Progenitor cell of endocrine pancreas (in vitro differentiated cells): ENCODE results near the gene CYB561. TPM values are rescaled to one million over a fixed set of nuclear protein-coding genes. Genes with fewer than 3 reads are reported as not detected.

Source experiments
- DNase-seq: peaks from one replicate; pipeline ENCODE4 v3.0.0; 2021; ENCODE audit warnings: low spot score; ENCODE audit not compliant: unreplicated experiment
- H3K27ac Mint-ChIP-seq: 2 replicates; pipeline ENCODE4 v1.8.0; 2021; ENCODE audit warnings: mild to moderate bottlenecking, moderate library complexity, mixed read lengths
- H3K27me3 Mint-ChIP-seq: 2 replicates; pipeline ENCODE4 v1.8.0; 2021; ENCODE audit warnings: mixed read lengths
- H3K36me3 Mint-ChIP-seq: 2 replicates; pipeline ENCODE4 v1.8.0; 2022; ENCODE audit warnings: mixed read lengths; ENCODE audit not compliant: insufficient read depth
- H3K4me1 Mint-ChIP-seq: 2 replicates; pipeline ENCODE4 v1.8.0; 2021; ENCODE audit warnings: low read depth, mixed read lengths
- H3K4me3 Mint-ChIP-seq: 2 replicates; pipeline ENCODE4 v1.8.0; 2021; ENCODE audit warnings: low read depth, mild to moderate bottlenecking, moderate library complexity, mixed read lengths
- H3K9me3 Mint-ChIP-seq: 2 replicates; pipeline ENCODE4 v1.8.0; 2021; ENCODE audit warnings: low read depth, mixed read lengths
- CTCF ChIP-seq: fragments of 200-600 bp; sonication (generic); IDR thresholded peaks from one replicate; pipeline ENCODE4 v1.5.0; 2021; ENCODE audit warnings: antibody characterized with exemption, mild to moderate bottlenecking; ENCODE audit not compliant: unreplicated experiment
- total RNA-seq: library from RNA; stranded (reverse); gene quantifications from 2 replicates; pipeline ENCODE4 v1.2.1, GENCODE V29; 2021

CYB561 gene
- total RNA-seq, 1 donor from 2014 or later: 34.5 TPM

- peaks cover 18% of the 10 kb centered on the region for H3K27me3 Mint-ChIP-seq
- peaks cover 6% of the 10 kb centered on the region for H3K4me1 Mint-ChIP-seq
- TF ChIP-seq CTCF: no peak
- H3K4me3 Mint-ChIP-seq: peak overlapping the region; percentile 46
- no peaks in the 10 kb centered on the region for H3K36me3 Mint-ChIP-seq
- H3K27ac Mint-ChIP-seq: peak overlapping the region; percentile 62
- H3K9me3 Mint-ChIP-seq: no peaks in the 10 kb centered on the region
- DNase-seq: no peak
These were observed 1.4 kb upstream of the CYB561 start for GRCh38 chr17:63447471-63448009.

- no peaks in the 10 kb centered on the region for H3K36me3 Mint-ChIP-seq
- peak overlapping the region; percentile 62 for H3K27ac Mint-ChIP-seq
- no peak for TF ChIP-seq CTCF
- peaks cover 6% of the 10 kb centered on the region for H3K4me1 Mint-ChIP-seq
- DNase-seq: no peak
- peaks cover 15% of the 10 kb centered on the region for H3K27me3 Mint-ChIP-seq
- no peaks in the 10 kb centered on the region for H3K9me3 Mint-ChIP-seq
- peak overlapping the region; percentile 46 for H3K4me3 Mint-ChIP-seq
These were observed 806 bp upstream of the CYB561 start for GRCh38 chr17:63446753-63447470.

GRCh38 chr17:63445571-63445953 lies 544 bp downstream of the CYB561 start:
- H3K27ac Mint-ChIP-seq: peak overlapping the region; percentile 83
- H3K4me3 Mint-ChIP-seq: peak overlapping the region; percentile 76
- no peaks in the 10 kb centered on the region for H3K36me3 Mint-ChIP-seq
- no peak for DNase-seq
- TF ChIP-seq CTCF: no peak
- no peaks in the 10 kb centered on the region for H3K9me3 Mint-ChIP-seq
- H3K4me1 Mint-ChIP-seq: peaks cover 6% of the 10 kb centered on the region
- H3K27me3 Mint-ChIP-seq: peaks cover 9% of the 10 kb centered on the region

- Mint-ChIP-seq H3K9me3 (no peaks in the 10 kb centered on the region), H3K36me3 (no peaks in the 10 kb centered on the region), H3K4me1 (peaks cover 6% of the 10 kb centered on the region), H3K4me3 (peak overlapping the region; percentile 76), H3K27me3 (peaks cover 9% of the 10 kb centered on the region), H3K27ac (peak overlapping the region; percentile 83)
- DNase-seq: no peak
- TF ChIP-seq CTCF: no peak
These were observed 1.0 kb downstream of the CYB561 start for GRCh38 chr17:63445065-63445464.

GRCh38 chr17:63444457-63444856 lies 1.6 kb downstream of the CYB561 start:
- no peak overlapping the region for H3K27ac Mint-ChIP-seq
- peak overlapping the region; percentile 76 for H3K4me3 Mint-ChIP-seq
- H3K9me3 Mint-ChIP-seq: no peaks in the 10 kb centered on the region
- H3K27me3 Mint-ChIP-seq: peaks cover 4% of the 10 kb centered on the region
- DNase-seq: no peak
- no peaks in the 10 kb centered on the region for H3K36me3 Mint-ChIP-seq
- no peak for TF ChIP-seq CTCF
- peaks cover 6% of the 10 kb centered on the region for H3K4me1 Mint-ChIP-seq
